Measurements from ENCODE around the gene RAD9B.
"Not testable (repeated sequence)": the region's sequence is repeated elsewhere in the genome, so short reads cannot be mapped to it uniquely, and the experiment has no call there.

Gene RAD9B

GRCh38 chr12:110520876-110521712 is 19.0 kb downstream of the RAD9B start:
- DNase-seq (ENCODE audit: low spot score); FAIRE-seq: not testable (repeated sequence)

GRCh38 chr12:110528277-110528839 is 26.2 kb downstream of the RAD9B start:
- DNase-seq (ENCODE audit: low spot score) (no peak), FAIRE-seq (no peak)

GRCh38 chr12:110530511-110530910 is 28.4 kb downstream of the RAD9B start:
- DNase-seq (ENCODE audit: low spot score): no peak
- FAIRE-seq: no peak

GRCh38 chr12:110531741-110532333 is 29.7 kb downstream of the RAD9B start:
- DNase-seq (ENCODE audit: low spot score) (no peak), FAIRE-seq (peak; percentile 42)

GRCh38 chr12:110532644-110533043 is 30.5 kb downstream of the RAD9B start:
- no peak for FAIRE-seq
- DNase-seq (ENCODE audit: low spot score): no peak

GRCh38 chr12:110533607-110534006 is 31.5 kb downstream of the RAD9B start:
- FAIRE-seq (no peak), DNase-seq (ENCODE audit: low spot score) (no peak)

- no peak for FAIRE-seq
- DNase-seq (ENCODE audit: low spot score): no peak
Measured at GRCh38 chr12:110534811-110535210, 32.7 kb downstream of the RAD9B start.

GRCh38 chr12:110536834-110537604 is 34.9 kb downstream of the RAD9B start:
- FAIRE-seq: no peak

GRCh38 chr12:110537605-110538409 is 35.7 kb downstream of the RAD9B start:
- peak; percentile 61 for FAIRE-seq

More at GRCh38 chr12:110536834-110537604, 34.9 kb downstream of the RAD9B start:
- DNase-seq (ENCODE audit: low spot score): no peak

GRCh38 chr12:110538869-110539622 is 36.9 kb downstream of the RAD9B start:
- FAIRE-seq (no peak), DNase-seq (ENCODE audit: low spot score) (no peak)

More at GRCh38 chr12:110537605-110538409, 35.7 kb downstream of the RAD9B start:
- peak; percentile 66 for DNase-seq (ENCODE audit: low spot score)

- DNase-seq (ENCODE audit: low spot score): peak; percentile 30
- FAIRE-seq: peak; percentile 62
Measured at GRCh38 chr12:110540048-110540447, 37.9 kb downstream of the RAD9B start.

- peak; percentile 55 for DNase-seq (ENCODE audit: low spot score)
- peak; percentile 61 for FAIRE-seq
Measured at GRCh38 chr12:110543252-110543959, 41.3 kb downstream of the RAD9B start.

- no peak for FAIRE-seq
- no peak for DNase-seq (ENCODE audit: low spot score)
Measured at GRCh38 chr12:110543965-110544364, 41.8 kb downstream of the RAD9B start.

GRCh38 chr12:110545259-110545658 is 43.1 kb downstream of the RAD9B start:
- peak; percentile 66 for DNase-seq (ENCODE audit: low spot score)
- FAIRE-seq: not testable (repeated sequence)

- DNase-seq (ENCODE audit: low spot score): no peak
- no peak for FAIRE-seq
Measured at GRCh38 chr12:110545812-110546211, 43.7 kb downstream of the RAD9B start.

- DNase-seq (ENCODE audit: low spot score): peak; percentile 63
- peak; percentile 91 for FAIRE-seq
Measured at GRCh38 chr12:110546339-110546738, 44.2 kb downstream of the RAD9B start.

- DNase-seq (ENCODE audit: low spot score) (no peak), FAIRE-seq (no peak)
Measured at GRCh38 chr12:110547090-110547489, 45.0 kb downstream of the RAD9B start.

- FAIRE-seq: no peak
- DNase-seq (ENCODE audit: low spot score): no peak
Measured at GRCh38 chr12:110548678-110549077, 46.5 kb downstream of the RAD9B start.

- DNase-seq (ENCODE audit: low spot score): no peak
- no peak for FAIRE-seq
Measured at GRCh38 chr12:110549716-110550115, 47.6 kb downstream of the RAD9B start.
